ENCODE data around the gene CBR4. TPM values are rescaled to one million over a fixed set of nuclear protein-coding genes. Genes with fewer than 3 reads are reported as not detected.
"Not testable (repeated sequence)": the region's sequence is repeated elsewhere in the genome, so short reads cannot be mapped to it uniquely, and the experiment has no call there.

Gene CBR4
- total RNA-seq (2014; rRNA removed; shearing (Covaris generic)), result 7.5 and 10.7 TPM in 2 replicates

DNA sequence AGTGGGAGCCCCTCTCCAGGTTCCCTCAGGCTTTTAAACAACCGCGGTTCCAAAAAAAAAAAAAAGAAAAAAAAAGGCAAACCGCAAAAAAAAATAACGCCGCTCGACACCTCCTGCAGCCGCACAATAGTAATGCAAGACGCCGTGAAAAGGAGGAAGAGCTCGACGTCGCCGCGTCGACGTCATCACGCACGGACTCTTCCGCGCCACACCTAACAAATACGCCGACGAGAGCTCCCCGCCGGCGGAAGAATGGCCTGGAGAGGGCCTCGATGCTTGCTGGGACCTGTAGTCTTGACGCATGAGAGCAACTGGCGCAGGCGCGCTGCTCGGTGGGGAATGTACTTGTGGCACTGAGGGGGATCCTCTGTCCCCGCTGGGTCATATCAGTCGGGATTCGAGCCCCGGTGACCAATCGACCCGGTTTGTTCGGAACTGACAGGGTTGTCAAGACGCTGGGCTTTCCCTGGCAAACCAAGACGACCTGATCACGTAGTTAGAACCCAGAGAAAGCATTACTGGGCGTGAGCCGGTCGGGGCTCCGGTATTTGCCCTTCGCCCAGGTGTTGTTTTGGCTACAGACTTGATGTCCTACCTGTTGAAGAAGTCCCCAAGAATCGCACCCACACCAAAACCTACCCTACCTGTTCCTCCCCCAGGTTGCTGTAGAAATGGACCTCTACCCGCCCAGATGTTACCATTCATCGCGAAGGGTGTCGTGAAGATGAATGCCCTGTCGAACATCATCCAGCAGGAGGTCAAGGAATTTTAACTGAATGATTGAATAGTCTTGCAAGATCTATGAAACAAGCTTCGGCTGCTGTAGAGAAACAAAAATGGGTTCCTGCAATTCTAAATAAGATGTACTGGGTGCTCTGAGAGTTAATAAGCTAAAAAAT, at the start of gene CBR4:
TSS of gene CBR4 (minus strand) at position 131 of the 899 bp plus-strand sequence. CDS start 166 bp downstream, outside the sequence.
- peak; percentile 98 for DNase-seq (ENCODE audit: low spot score)

DNA sequence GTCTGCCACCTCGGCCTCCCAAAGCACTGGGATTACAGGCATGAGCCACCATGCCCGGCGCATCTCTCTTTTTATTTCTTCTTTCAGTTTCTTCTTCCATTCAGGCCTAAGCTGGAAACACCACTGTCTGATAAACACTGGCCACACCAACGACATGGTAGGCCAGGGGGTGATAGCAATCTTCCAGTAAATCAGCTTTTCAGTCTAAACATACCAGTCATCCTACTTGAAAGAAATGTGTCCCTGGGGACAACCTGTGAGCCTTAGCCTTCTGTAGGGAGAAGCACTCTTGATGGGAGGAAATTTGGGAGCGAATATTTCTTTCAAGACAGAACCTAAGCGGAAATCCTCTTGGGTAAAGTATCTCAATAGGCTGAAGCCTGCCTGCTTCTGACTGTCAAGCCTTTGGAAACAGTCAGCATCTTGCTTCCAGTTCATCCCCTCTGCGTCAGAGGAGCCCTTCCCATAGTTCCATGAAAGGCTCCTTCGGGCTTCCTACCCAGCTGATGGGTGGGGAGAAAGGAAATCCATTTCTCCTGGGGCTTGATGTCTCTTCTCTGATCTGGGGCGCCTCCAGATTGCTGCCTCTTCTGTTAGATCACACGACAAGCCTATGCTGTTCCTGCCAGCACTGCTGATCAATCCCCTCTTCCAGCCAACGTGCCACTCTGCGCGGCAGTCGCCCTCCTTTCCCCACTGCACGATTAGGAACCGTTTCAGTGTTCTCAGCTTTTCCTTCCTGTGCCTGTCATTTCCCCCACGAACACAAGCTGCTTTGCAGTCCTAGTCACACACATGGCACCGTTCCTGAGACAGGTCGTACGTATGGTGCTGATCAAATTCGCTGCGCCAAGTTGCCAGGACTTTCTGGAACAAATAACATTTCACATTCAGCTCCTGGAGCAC, 49.5 kb upstream of the CBR4 start:
- DNase-seq (ENCODE audit: low spot score), result no peak

DNA sequence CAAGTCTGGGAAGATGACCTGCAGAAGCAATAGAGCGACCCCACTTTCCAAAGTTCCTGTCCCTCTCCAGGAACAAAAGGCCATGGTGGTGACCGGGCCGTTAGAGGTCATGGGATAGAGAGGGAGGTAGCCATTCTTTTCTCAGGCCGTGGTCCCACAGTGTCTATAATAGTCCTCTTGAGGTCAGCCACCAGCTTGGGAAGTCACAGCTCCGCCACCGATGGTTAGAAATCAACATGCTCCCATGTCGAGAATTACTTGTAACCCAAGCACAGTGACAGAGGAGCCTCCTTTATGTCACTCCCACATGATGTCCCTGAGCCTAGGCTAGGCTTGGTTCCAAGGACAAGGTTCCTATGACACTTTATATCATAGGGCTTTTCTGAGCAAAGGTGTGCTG, 48.3 kb upstream of the CBR4 start:
- DNase-seq (ENCODE audit: low spot score), result no peak

DNA sequence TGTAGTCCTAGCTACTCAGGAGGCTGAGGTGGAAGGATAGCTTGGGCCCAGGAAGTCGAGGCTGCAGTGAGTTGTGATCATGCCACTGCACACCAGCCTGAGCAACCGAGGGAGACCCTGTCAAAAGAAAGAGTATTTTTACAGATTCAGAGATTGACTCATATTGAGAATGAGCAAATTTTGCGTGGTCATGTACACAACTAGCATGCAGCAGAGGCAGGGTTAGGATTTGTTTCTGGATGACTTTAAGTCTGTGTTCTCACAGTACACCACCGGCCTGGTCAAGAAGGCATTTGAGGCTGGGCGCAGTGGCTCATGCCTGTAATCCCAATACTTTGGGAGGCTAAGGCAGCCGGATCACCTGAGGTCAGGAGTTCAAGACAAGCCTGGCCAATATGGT, 44.8 kb upstream of the CBR4 start:
- no peak for DNase-seq (ENCODE audit: low spot score)

DNA sequence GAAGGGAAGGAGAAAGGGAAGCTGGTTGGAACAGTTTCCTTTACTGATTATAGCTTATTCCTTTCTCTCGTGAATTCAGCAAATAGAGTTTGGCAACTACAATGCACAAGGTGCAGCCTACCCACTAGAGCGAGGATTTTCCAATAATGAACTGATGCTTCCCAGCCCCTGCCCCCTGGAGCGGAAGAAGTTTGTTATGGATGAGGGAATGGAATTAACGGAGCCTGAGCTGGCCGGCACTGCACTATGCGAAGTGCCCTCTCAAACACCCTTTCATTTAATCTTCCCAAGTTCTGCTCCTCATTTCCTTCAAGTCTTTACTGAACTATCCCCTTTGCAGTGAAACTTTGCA, 42.5 kb upstream of the CBR4 start:
- DNase-seq (ENCODE audit: low spot score), result no peak

DNA sequence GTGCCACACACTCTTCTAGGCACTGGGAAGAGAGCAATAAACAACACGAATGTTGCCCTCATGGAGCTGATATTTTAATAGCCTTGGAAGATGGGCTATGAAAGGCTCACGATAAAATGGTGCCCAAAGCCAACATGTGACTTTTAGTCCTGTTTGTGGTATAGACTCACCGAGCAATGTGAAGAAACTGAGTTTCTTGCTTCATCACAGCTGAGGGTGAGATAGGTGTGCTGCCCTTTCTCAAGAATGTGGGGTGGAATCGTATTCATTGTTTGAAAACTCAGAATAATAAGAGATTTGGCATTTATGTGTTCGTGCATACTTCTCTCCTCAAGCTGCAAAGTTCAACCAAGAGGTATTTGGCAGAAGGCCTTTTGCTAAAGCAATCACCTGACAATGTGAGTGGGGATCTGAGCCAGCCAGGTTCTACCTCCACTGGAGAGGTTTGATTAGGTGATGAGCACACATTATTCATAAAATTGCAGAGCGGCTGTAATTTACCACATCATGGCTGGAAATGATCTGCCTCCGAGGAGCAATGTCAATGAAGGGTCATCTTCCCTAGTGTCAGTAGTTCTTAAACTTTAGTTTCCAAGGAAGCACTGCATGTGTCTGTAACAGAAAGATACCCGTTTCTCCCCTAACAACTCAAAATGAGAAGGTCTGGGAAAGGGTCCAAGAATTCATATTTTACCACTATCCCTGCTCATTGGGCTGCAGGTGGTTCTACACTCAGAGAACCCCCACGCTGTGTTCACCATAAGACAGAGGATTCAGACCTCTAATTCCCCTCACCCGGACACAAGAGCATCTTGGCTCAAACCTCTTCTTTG, 41.9 kb upstream of the CBR4 start:
- no peak for DNase-seq (ENCODE audit: low spot score)

DNA sequence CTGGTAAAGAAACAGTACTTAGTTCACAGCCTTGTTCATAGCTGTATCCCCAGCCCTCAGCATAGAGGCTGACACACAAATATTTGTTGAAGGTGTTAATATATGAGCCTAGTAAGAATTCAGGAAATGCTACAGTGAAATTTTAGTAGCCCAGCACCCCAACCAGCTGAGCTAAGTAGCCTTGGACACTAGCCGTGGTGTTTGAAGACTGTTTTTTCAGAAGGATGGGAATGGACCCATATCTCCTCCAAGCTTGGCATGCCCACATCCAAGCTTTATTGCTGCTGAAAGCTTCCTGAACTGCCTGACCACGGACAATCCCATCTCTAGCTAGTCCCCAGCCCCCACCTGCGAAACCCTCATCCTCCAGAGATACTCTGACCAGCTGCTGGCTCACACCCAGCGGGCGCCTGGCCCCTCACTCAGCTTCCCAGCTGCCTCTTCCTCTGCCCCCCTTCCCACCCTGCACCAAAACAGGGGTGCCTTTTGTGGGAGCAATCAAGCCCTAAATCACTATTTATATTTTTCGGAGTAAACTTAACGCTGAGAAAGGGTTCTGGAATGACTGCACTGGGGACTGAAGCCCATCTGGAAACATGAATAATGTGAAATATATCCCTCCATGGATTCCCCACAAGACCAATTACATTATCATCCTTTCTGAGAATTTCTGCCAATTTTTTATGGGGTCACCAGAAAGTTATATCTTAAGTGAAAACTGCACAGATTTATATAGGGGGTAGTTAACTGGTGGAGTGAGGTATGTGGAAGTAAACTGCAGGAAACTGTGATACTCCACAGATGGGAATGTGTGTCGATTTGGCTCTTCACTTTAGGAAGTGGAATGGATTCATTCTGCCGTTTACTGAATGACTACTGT, 41.1 kb upstream of the CBR4 start:
- DNase-seq (ENCODE audit: low spot score), result no peak

DNA sequence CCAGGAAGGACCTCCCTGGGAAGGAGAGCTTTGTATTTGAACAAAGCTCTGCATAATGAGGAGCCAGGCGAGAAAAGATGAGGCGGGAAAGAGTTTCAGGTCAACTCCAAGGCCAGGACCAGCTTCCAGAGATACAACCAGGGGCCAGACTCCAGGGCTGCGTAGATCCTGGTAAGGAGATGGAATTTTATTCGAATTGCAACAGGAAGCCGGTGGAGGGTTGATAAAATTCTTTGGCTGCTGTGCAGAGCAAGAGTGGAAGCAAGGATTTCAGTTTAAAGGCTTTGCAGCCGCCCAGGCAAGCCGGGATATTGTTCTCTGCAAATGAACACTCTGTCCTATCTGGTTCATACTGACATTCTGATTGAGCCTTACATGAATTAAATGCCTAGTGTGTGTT, 40.2 kb upstream of the CBR4 start:
- DNase-seq (ENCODE audit: low spot score), result no peak

DNA sequence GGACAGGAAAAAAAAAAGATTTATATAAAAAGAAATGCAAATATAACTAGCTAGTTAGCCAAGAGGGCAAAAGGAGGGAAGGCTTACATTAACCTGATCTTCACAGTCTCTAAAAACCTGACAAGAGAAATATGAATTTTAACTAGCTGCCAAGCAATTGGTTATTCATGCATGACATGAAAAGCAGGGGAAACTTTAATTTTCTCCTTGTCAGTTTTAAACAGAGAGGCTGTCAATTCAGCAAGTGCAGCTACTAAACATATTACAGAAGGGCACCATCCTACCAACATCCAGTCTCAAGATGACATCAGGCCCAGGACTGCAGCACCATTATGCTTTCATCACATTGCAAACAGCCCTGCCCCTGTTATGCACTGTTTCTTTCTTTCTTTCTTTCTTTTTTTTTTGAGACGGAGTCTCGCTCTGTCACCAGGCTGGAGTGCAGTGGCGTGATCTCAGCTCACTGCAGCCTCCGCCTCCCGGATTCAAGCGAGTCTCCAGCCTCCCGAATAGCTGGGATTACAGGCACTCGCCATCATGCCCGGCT, 38.9 kb upstream of the CBR4 start:
- DNase-seq (ENCODE audit: low spot score), result no peak

DNA sequence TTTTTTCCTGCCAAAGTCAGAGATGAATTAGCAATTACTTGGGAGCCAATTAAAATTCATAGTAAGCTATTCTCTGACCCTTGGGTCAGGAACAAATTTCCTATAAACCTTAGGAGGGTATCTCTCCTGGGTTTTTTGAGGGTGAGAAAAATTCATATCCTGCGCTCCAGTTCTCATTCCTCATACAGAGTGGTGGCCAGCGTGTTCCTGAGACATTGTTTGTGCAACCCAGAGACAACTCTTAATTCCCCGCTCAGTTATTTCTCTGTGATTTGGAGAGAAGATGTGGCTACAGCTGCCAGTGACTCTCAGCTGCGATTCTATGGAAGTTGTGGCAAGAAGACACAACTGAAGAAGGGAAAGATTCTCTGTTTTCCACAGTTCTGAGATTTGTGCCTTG, 37.9 kb upstream of the CBR4 start:
- no peak for DNase-seq (ENCODE audit: low spot score)

DNA sequence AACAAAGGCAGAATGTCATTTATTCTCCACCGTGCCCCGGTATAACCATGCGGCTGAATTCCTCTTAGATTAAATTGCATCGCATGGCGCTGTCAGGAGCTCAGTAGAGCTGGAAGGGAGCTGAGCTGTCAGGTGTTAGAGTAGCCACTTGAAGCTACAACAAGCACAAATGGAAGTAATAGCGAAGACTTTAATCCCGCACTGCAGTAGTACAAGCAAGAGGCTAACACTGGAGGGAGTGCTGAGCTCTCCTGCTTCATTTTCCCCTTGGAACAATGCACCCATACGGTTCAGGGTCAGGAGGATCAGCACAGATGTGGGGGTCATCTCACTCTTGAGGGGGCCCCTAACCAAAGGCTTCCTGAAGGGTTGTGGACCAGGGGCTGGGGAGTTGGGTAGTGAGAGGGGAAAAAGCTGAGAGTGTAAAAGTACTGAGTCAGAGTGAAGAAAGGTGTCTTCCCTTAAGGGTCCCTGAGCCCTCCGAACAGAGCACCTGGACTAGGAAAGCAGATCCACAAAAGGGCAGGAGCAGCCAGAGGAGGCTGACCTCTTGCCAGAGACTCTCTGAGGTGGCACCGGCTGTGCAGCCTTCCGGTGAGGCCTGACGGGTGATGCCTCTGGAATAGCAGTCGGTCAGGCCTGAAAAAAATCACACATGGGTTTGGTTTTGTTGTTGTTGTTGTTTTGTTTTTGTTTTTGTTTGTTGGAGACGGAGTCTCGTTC, 36.0 kb upstream of the CBR4 start:
- no peak for DNase-seq (ENCODE audit: low spot score)

DNA sequence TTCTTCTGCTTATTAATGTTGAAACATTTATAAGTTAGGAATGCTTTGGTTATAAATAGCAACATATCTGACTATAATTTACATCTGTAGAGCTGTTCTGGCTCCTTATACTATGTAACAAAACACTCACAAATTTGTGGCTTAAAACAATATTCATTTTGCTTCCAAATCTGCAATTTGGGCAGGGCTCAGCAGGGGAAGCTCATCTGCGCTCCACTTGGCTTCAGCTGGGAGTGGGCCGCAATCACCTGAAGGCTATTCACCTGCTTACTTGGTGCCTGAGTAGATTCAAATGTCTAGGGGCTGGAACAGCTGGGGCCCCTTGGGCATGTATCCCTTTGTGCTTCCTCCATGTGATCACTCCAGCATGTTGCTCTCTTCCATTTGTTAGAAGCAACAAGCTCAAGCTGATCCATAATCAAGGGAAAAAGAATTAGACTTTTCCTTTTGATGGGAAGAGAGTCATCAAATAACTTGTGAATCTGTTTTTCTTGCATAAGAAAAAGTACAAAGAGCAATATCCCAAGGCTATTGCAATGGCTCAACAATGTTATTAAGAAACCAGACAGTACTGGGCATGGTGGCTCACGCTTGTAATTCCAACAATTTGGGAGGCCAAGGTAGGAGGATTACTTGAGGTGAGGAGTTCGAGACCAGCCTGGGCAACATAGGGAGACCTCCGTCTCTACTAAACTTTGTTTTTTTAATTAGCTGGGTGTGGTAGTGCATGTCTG, 34.8 kb upstream of the CBR4 start:
- no peak for DNase-seq (ENCODE audit: low spot score)

DNA sequence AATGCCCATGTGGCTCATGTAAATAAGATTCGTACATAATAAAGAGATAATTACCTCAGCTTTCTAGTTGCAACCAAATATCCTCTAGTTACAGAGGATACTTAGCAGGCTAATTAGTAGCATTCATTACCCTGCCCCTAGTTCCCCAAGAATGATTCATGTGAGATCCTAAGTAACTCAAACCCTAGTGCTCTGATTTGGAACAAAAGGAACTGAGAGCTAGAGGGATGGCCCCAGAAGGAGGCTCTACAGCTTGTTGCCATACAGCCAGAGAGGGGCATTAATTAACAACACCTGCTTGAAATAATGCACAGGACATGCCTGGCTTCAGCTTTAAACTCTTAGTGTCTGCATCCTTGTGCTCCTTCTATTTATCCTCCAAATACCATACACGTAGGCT, 32.6 kb upstream of the CBR4 start:
- DNase-seq (ENCODE audit: low spot score), result no peak

DNA sequence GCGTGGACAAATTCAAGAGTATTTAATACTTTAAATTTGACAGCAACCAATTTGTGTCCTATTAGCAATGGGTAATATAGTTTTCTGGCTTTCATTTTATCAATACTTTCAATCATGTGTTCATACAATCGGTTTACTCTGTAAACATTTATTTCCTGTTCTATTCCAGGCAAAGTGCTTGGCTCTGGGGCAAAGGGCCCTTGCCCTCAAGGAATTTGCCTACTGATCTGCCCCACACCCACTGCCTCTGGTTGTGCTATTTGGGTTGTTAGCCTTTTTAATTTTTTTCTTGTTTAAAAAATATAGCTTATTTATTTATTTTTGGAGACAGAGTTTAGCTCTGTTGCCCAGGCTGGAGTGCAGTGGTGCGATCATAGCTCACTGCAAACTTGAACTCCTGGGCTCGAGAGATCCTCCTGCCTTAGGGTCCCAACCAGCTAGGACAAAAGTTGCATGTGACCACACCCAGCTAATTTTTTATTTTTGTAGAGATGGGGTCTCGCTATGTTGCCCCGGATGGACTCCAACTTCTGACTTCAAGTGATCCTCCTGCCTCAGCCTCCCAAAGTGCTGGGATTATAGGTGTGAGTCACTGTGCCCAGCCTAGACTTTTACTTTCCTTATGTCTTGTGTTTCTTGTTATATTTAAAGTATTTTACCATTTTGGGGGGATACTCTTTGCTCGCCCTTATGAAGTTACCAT, 30.7 kb upstream of the CBR4 start:
- DNase-seq (ENCODE audit: low spot score), result no peak

DNA sequence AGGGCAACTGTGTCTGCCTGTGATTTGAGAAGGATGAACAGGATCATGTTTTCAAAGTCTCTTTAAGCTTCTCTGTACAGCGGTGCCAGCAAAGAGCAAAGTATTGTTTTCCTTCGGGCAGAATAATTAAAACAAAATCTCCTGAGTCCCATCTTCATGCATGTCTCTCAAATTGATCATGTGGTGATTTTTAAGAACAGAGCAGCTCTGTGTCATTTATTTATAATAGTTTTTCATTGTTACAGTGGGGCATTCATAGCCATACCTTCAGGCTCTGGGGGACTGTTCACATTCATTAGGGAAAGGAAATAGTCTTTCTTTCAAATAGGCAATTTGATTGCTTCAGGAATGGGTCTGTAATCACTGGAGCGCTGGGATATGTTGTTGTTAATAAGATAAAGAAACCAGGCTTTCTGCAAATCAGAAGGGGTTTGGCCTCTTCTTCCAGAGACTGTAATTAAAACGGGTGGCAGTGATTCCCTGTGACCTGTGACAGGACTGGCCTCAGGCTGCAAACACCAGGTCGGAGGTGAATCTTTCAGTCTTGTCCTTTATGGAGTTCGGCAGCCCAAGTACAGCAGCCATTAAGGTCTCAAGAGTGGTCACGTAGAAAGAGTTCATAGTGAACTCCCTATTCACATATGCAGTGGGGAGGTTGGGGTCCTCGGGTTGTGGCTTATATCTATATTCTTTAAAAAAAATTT, 29.3 kb upstream of the CBR4 start:
- no peak for DNase-seq (ENCODE audit: low spot score)

DNA sequence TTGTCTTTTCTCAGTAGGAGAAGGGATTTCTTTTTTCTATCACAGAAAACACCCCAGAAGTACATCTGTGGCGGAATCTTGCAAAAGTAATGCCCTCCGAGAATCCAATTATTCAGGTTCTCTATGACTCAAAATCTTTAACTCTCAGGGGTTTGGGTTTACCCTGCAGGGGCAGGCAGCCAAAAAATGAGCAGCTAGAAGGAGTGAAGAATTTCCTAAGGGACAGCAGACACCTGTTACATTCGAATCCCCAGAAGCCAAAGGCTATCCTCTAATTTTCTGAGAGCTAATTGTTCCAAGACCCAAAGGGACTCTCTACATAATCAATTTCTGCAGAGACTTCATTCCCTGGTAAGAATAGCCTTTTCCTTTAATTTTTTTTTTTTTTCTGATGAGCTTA, 27.5 kb upstream of the CBR4 start:
- no peak for DNase-seq (ENCODE audit: low spot score)

DNA sequence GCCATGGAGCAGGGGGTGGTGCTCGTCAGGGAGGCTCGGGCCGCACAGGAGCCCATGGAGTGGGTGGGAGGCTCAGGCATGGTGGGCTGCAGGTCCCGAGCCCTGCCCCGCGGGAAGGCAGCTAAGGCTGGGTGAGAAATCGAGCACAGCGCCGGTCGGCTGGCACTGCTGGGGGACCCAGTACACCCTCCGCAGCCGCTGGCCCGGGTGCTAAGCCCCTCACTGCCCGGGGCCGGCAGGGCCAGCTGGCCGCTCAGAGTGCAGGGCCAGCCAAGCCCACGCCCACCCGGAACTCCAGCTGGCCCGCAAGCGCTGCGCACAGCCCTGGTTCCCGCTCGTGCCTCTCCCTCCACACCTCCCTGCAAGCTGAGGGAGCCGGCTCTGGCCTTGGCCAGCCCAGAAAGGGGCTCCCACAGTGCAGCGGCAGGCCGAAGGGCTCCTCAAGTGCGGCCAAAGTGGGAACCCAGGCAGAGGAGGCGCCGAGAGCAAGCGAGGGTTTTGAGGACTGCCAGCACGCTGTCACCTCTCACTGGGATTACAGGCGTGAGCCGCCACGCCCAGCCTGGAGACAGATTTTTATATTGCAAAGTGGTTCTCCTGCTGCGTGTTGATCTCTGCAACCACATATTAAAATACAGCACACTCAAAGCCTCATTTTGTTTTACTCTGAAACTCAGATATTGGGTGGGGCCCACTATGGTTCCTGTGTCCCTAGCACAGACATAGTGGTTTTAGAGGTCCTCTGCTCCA, 26.0 kb upstream of the CBR4 start:
- not testable (repeated sequence) for DNase-seq (ENCODE audit: low spot score)
